Colonic mucosa (tissue), 4 donors: ENCODE data around the gene SOX11. TPM values are rescaled to one million over a fixed set of nuclear protein-coding genes. Genes with fewer than 3 reads are reported as not detected.

Experiments used
- DNase-seq: peaks from one replicate; pipeline ENCODE4 v3.0.0-alpha.2; 2020
- H3K27ac ChIP-seq: fragments of 200-600 bp; one replicate; pipeline ENCODE4 v1.8.0; 2021
- H3K27me3 ChIP-seq: fragments of 200-600 bp; one replicate; pipeline ENCODE4 v1.8.0; 2021
- H3K36me3 ChIP-seq: fragments of 200-600 bp; one replicate; pipeline ENCODE4 v1.8.0; 2021
- H3K4me1 ChIP-seq: fragments of 200-600 bp; one replicate; pipeline ENCODE4 v1.8.0; 2021; ENCODE audit warnings: mild to moderate bottlenecking
- H3K4me3 ChIP-seq: fragments of 200-600 bp; one replicate; pipeline ENCODE4 v1.8.0; 2021
- H3K9ac ChIP-seq, 2 donors: one replicate each; pipeline ENCODE4 v1.7.0; 2013; ENCODE audit warnings: control low read depth in 2 of 2, low read depth in 2 of 2, low read length in 2 of 2
- H3K9me3 ChIP-seq: fragments of 200-600 bp; one replicate; pipeline ENCODE4 v1.8.0; 2021
- intact Hi-C: fragments of 100-400 bp; cut with DNase I; formaldehyde crosslinking; loops from one replicate; pipeline ENCODE4 v1.14.1; 2022
- total RNA-seq, 2 donors: library from RNA; stranded (reverse); fragmentation: NEBNext Ultra II Directional in 1 of 2; extraction: Animal tissue kit (Norgen Biotek cat#: 25700) in 1 of 2; gene quantifications; one replicate each; pipeline ENCODE4 v1.2.1, GENCODE V29; 2021
- TF ChIP-seq, protein P1 (sequence below): fragments of 200-600 bp; IDR thresholded peaks from one replicate; pipeline ENCODE4 v1.8.0; 2022; ENCODE audit warnings: antibody characterized with exemption, mild to moderate bottlenecking
- donor health status: healthy.
- donor health status: DM: no; HTN: no; CAD: no.
- donor health status: DM: no; HTN: no; CAD: no.

The SOX11 gene
- total RNA-seq, 2 donors from 2014 or later, result 0.35 TPM; not detected in 1

GRCh38 chr2:5700551-5700950, 8.4 kb downstream of the SOX11 start:
- Histone ChIP-seq H3K27ac (no peak overlapping the region), H3K4me1 (no peaks in the 10 kb centered on the region), H3K36me3 (no peaks in the 10 kb centered on the region), H3K27me3 (peaks cover 19% of the 10 kb centered on the region), H3K4me3 (no peak overlapping the region), H3K9me3 (no peaks in the 10 kb centered on the region), H3K9ac (no peak overlapping the region)
- DNase-seq, result no peak
- intact Hi-C loops, result no loop called here
- TF ChIP-seq, protein P1, sequence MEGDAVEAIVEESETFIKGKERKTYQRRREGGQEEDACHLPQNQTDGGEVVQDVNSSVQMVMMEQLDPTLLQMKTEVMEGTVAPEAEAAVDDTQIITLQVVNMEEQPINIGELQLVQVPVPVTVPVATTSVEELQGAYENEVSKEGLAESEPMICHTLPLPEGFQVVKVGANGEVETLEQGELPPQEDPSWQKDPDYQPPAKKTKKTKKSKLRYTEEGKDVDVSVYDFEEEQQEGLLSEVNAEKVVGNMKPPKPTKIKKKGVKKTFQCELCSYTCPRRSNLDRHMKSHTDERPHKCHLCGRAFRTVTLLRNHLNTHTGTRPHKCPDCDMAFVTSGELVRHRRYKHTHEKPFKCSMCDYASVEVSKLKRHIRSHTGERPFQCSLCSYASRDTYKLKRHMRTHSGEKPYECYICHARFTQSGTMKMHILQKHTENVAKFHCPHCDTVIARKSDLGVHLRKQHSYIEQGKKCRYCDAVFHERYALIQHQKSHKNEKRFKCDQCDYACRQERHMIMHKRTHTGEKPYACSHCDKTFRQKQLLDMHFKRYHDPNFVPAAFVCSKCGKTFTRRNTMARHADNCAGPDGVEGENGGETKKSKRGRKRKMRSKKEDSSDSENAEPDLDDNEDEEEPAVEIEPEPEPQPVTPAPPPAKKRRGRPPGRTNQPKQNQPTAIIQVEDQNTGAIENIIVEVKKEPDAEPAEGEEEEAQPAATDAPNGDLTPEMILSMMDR, result no peak

DNA sequence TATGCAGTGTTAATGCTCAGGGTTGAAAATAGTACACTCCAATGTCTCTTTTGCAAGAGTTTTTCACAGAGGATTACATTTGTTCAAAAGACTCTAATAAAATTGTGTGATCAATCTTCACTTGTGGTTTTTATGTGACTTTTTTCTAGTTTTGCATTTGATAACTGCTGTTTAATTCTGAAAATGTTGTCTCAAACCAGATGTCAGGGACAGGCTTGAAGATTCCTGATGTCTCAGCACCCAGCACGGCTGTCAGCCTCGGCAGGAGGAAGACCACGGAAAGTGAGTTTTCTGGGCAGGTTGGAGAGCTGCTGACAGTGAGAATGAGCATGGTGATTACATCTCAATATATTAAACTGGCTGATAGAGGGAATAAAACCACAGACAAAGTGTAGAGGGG, 9.1 kb downstream of the SOX11 start:
- Histone ChIP-seq H3K9ac (no peak overlapping the region), H3K36me3 (no peaks in the 10 kb centered on the region), H3K9me3 (no peaks in the 10 kb centered on the region), H3K4me3 (no peak overlapping the region), H3K27me3 (peaks cover 14% of the 10 kb centered on the region), H3K4me1 (no peaks in the 10 kb centered on the region), H3K27ac (no peak overlapping the region)
- intact Hi-C loops, result no loop called here
- TF ChIP-seq, protein P1, result no peak
- DNase-seq, result no peak

- Histone ChIP-seq H3K4me3 (no peak overlapping the region), H3K4me1 (no peaks in the 10 kb centered on the region), H3K9ac (no peak overlapping the region), H3K27me3 (no peaks in the 10 kb centered on the region), H3K27ac (no peak overlapping the region), H3K9me3 (no peaks in the 10 kb centered on the region), H3K36me3 (no peaks in the 10 kb centered on the region)
- TF ChIP-seq, protein P1, result no peak
- intact Hi-C loops, result no loop called here
- no peak for DNase-seq
These were observed 11.0 kb downstream of the SOX11 start for GRCh38 chr2:5703166-5703565.

GRCh38 chr2:5705490-5705889, 13.3 kb downstream of the SOX11 start:
- no peak for DNase-seq
- Histone ChIP-seq H3K9ac (no peak overlapping the region), H3K4me1 (no peaks in the 10 kb centered on the region), H3K27ac (no peak overlapping the region), H3K9me3 (no peaks in the 10 kb centered on the region), H3K27me3 (no peaks in the 10 kb centered on the region), H3K36me3 (no peaks in the 10 kb centered on the region), H3K4me3 (no peak overlapping the region)
- TF ChIP-seq, protein P1, result no peak
- intact Hi-C loops, result no loop called here

GRCh38 chr2:5706717-5707455, 14.7 kb downstream of the SOX11 start:
- no peak for DNase-seq

More at GRCh38 chr2:5706717-5707455, 14.7 kb downstream of the SOX11 start:
- Histone ChIP-seq H3K4me1 (no peaks in the 10 kb centered on the region), H3K9me3 (no peaks in the 10 kb centered on the region), H3K27me3 (no peaks in the 10 kb centered on the region), H3K36me3 (no peaks in the 10 kb centered on the region), H3K4me3 (no peak overlapping the region), H3K9ac (no peak overlapping the region), H3K27ac (no peak overlapping the region)
- TF ChIP-seq, protein P1, result no peak
- intact Hi-C loops, result no loop called here
